ENCODE measurements around the gene WRAP53.

WRAP53 gene

GRCh38 chr17:7717756-7718350, 29.6 kb downstream of the WRAP53 start:
- no peaks in the 10 kb centered on the region for H3F3A ChIP-seq (ENCODE audit: insufficient read depth, low read length)
- peaks cover 9% of the 10 kb centered on the region; the same call in 1 of the 2 replicates for H3K27me3 ChIP-seq (ENCODE audit: insufficient read depth, low read length)
- H3K9me2 ChIP-seq (ENCODE audit: low read depth, low read length): no peaks in the 10 kb centered on the region
- peak overlapping the region; percentile 58 for H3K4me3 ChIP-seq (ENCODE audit: low read depth, low read length, poor library complexity, severe bottlenecking)
- no peaks in the 10 kb centered on the region for H3K9me3 ChIP-seq (ENCODE audit: low read length)
- no peaks in the 10 kb centered on the region for H4K20me1 ChIP-seq (ENCODE audit: insufficient read depth, low read length)
- no peaks in the 10 kb centered on the region for H3K79me2 ChIP-seq (ENCODE audit: insufficient read depth, low read length)
- peak overlapping the region; percentile 71 for H3K4me2 ChIP-seq (ENCODE audit: low read length)
- H3K9ac ChIP-seq (ENCODE audit: low read length): no peak overlapping the region
- H3K27ac ChIP-seq (ENCODE audit: low read depth, low read length, poor library complexity, severe bottlenecking): no peak overlapping the region
- TF ChIP-seq EZH2 (IDR thresholded peaks at IDR 0.05; ENCODE audit: borderline replicate concordance, low read length) (no peak), CTCF (IDR thresholded peaks at IDR 0.05; ENCODE audit: low read length) (no peak)
- no peak overlapping the region for H2AFZ ChIP-seq (ENCODE audit: low read length)
- H3K36me3 ChIP-seq (ENCODE audit: insufficient read depth, low read length): no peaks in the 10 kb centered on the region
- peaks cover 13% of the 10 kb centered on the region for H3K4me1 ChIP-seq (ENCODE audit: insufficient read depth, low read length, severe bottlenecking)

GRCh38 chr17:7719661-7720060, 31.4 kb downstream of the WRAP53 start:
- peaks cover 13% of the 10 kb centered on the region for H3K4me1 ChIP-seq (ENCODE audit: insufficient read depth, low read length, severe bottlenecking)
- no peaks in the 10 kb centered on the region for H3K36me3 ChIP-seq (ENCODE audit: insufficient read depth, low read length)
- H3K79me2 ChIP-seq (ENCODE audit: insufficient read depth, low read length): no peaks in the 10 kb centered on the region
- H3K9me2 ChIP-seq (ENCODE audit: low read depth, low read length): no peaks in the 10 kb centered on the region
- TF ChIP-seq EZH2 (IDR thresholded peaks at IDR 0.05; ENCODE audit: borderline replicate concordance, low read length) (no peak), CTCF (IDR thresholded peaks at IDR 0.05; ENCODE audit: low read length) (no peak)
- H3F3A ChIP-seq (ENCODE audit: insufficient read depth, low read length): no peaks in the 10 kb centered on the region
- H3K9me3 ChIP-seq (ENCODE audit: low read length): no peaks in the 10 kb centered on the region
- peaks cover 9% of the 10 kb centered on the region; the same call in 1 of the 2 replicates for H3K27me3 ChIP-seq (ENCODE audit: insufficient read depth, low read length)
- H3K27ac ChIP-seq (ENCODE audit: low read depth, low read length, poor library complexity, severe bottlenecking): no peak overlapping the region
- H3K4me2 ChIP-seq (ENCODE audit: low read length): no peak overlapping the region
- H3K4me3 ChIP-seq (ENCODE audit: low read depth, low read length, poor library complexity, severe bottlenecking): no peak overlapping the region
- no peak overlapping the region for H2AFZ ChIP-seq (ENCODE audit: low read length)
- H3K9ac ChIP-seq (ENCODE audit: low read length): no peak overlapping the region
- no peaks in the 10 kb centered on the region for H4K20me1 ChIP-seq (ENCODE audit: insufficient read depth, low read length)

GRCh38 chr17:7720125-7720524, 31.8 kb downstream of the WRAP53 start:
- H3K9ac ChIP-seq (ENCODE audit: low read length): no peak overlapping the region
- no peaks in the 10 kb centered on the region for H3F3A ChIP-seq (ENCODE audit: insufficient read depth, low read length)
- no peak overlapping the region for H2AFZ ChIP-seq (ENCODE audit: low read length)
- H3K9me2 ChIP-seq (ENCODE audit: low read depth, low read length): no peaks in the 10 kb centered on the region
- TF ChIP-seq CTCF (IDR thresholded peaks at IDR 0.05; ENCODE audit: low read length) (no peak), EZH2 (IDR thresholded peaks at IDR 0.05; ENCODE audit: borderline replicate concordance, low read length) (no peak)
- no peak overlapping the region for H3K27ac ChIP-seq (ENCODE audit: low read depth, low read length, poor library complexity, severe bottlenecking)
- no peak overlapping the region for H3K4me3 ChIP-seq (ENCODE audit: low read depth, low read length, poor library complexity, severe bottlenecking)
- H3K36me3 ChIP-seq (ENCODE audit: insufficient read depth, low read length): no peaks in the 10 kb centered on the region
- no peaks in the 10 kb centered on the region for H3K79me2 ChIP-seq (ENCODE audit: insufficient read depth, low read length)
- no peaks in the 10 kb centered on the region for H4K20me1 ChIP-seq (ENCODE audit: insufficient read depth, low read length)
- H3K4me1 ChIP-seq (ENCODE audit: insufficient read depth, low read length, severe bottlenecking): peaks cover 13% of the 10 kb centered on the region
- no peaks in the 10 kb centered on the region for H3K9me3 ChIP-seq (ENCODE audit: low read length)
- peaks cover 9% of the 10 kb centered on the region; the same call in 1 of the 2 replicates for H3K27me3 ChIP-seq (ENCODE audit: insufficient read depth, low read length)
- H3K4me2 ChIP-seq (ENCODE audit: low read length): no peak overlapping the region

All from OCI-LY1 (cell line).